ENCODE data around the gene TNFAIP2. TPM values are rescaled to one million over a fixed set of nuclear protein-coding genes. Genes with fewer than 3 reads are reported as not detected.
A peak's percentile ranks its signal among the peaks of the same experiment; 100 is the strongest.

The TNFAIP2 gene
- total RNA-seq, 4 donors from 2014 or later = 25.1 to 76.3 (median 52.7) TPM

- peak; percentile 78 for DNase-seq
- peak overlapping the region in 2 of 4 donors; percentile 2 to 27 for H3K4me3 ChIP-seq
- TF ChIP-seq POLR2AphosphoS5 (IDR thresholded peaks at IDR 0.05) (peak in 1 of 3 donors; percentile 12), CTCF (IDR thresholded peaks at IDR 0.05) (peak; percentile 97 to 99 (median 98)), EP300 (IDR thresholded peaks at IDR 0.05; ENCODE audit: low read depth) (no peak), POLR2A (IDR thresholded peaks at IDR 0.05) (peak; percentile 31)
- H3K9me3 ChIP-seq = no peaks in the 10 kb centered on the region
- peak overlapping the region in 1 of 4 donors; percentile 41 for H3K27ac ChIP-seq
- 6 to 8% methylated on average over 6 to 46 of the region's 59 CpGs for WGBS, 2 donors (ENCODE audit: low coverage in 1 of 2)
- peaks cover 32% of the 10 kb centered on the region for H3K27me3 ChIP-seq
- intact Hi-C loops (cut with DNase I; ENCODE audit: low total_unique reads) = loop anchor here (2.0 kb wide), 1 partner anchor 188 kb away; no protein-coding TSS in a partner anchor
- in situ Hi-C loops (cut with MboI; ENCODE audit: low pct_ligation_motif_present in 1 of 4, low pct_unique_long_range_greater_than_20kb in 1 of 4, low sequenced_read_pairs in 3 of 4) = loop anchor here in 3 of 4 donors (10.0 kb wide), 2 partner anchors 180 to 190 kb away; no protein-coding TSS in a partner anchor
- H3K36me3 ChIP-seq = no peaks in the 10 kb centered on the region
- peaks cover 12 to 39% (median 26%) of the 10 kb centered on the region in 4 donors for H3K4me1 ChIP-seq
These were observed 18.4 kb upstream of the TNFAIP2 start for GRCh38 chr14:103104654-103105452.

GRCh38 chr14:103105580-103106150 lies 17.6 kb upstream of the TNFAIP2 start:
- no peaks in the 10 kb centered on the region for H3K36me3 ChIP-seq
- peak; percentile 66 for DNase-seq
- 34% methylated on average over 8 of the region's 9 CpGs; no CpG with 5 or more reads in 1 of the 2 donors for WGBS, 2 donors (ENCODE audit: low coverage in 1 of 2)
- intact Hi-C loops (cut with DNase I; ENCODE audit: low total_unique reads) = loop anchor here (2.0 kb wide), 1 partner anchor 187 kb away; no protein-coding TSS in a partner anchor
- H3K9me3 ChIP-seq = no peaks in the 10 kb centered on the region
- peaks cover 15 to 47% (median 30%) of the 10 kb centered on the region in 4 donors for H3K4me1 ChIP-seq
- H3K4me3 ChIP-seq = no peak overlapping the region
- H3K27me3 ChIP-seq = peaks cover 32% of the 10 kb centered on the region
- in situ Hi-C loops (cut with MboI; ENCODE audit: low pct_ligation_motif_present in 1 of 4, low pct_unique_long_range_greater_than_20kb in 1 of 4, low sequenced_read_pairs in 3 of 4) = loop anchor here in 3 of 4 donors (10.0 kb wide), 2 partner anchors 179 to 189 kb away; no protein-coding TSS in a partner anchor
- H3K27ac ChIP-seq = peak overlapping the region in 1 of 4 donors; percentile 41
- TF ChIP-seq POLR2A (IDR thresholded peaks at IDR 0.05) (no peak), EP300 (IDR thresholded peaks at IDR 0.05; ENCODE audit: low read depth) (no peak), CTCF (IDR thresholded peaks at IDR 0.05) (peak in 2 of 5 experiments; percentile 9 to 10), POLR2AphosphoS5 (IDR thresholded peaks at IDR 0.05) (no peak)

DNA sequence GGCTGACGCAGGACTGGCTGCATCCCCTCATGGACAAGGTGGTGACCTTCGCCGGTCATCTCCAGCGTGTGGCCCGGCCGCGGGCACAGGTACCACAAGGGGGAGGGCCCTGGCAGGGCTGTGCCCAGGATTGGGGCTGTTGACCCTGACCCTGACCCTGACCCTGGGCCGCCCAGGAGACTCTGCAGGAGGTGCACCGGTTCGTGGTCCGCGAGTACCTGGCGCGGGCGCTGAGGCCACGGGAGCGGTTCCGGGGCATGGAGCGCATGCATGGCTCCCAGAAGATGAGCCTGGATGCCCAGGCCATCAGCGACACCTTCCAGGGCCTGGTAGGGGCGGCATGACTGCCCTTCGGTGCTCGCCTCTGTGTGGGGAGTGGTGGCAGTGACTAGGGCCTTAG lies 15.8 kb upstream of the TNFAIP2 start:
- Histone ChIP-seq H3K9me3 (no peaks in the 10 kb centered on the region), H3K4me1 (peaks cover 15 to 63% (median 43%) of the 10 kb centered on the region in 4 donors), H3K27ac (no peak overlapping the region), H3K27me3 (peaks cover 23% of the 10 kb centered on the region), H3K36me3 (no peaks in the 10 kb centered on the region), H3K4me3 (no peak overlapping the region)
- intact Hi-C loops (cut with DNase I; ENCODE audit: low total_unique reads) (no loop called here), in situ Hi-C loops (cut with MboI; ENCODE audit: low pct_ligation_motif_present in 1 of 4, low pct_unique_long_range_greater_than_20kb in 1 of 4, low sequenced_read_pairs in 3 of 4) (loop anchor here in 3 of 4 donors (10.0 kb wide), 2 partner anchors 177 to 187 kb away; no protein-coding TSS in a partner anchor)
- WGBS, 2 donors (ENCODE audit: low coverage in 1 of 2) = 96% methylated on average over 23 of the region's 23 CpGs; no CpG with 5 or more reads in 1 of the 2 donors
- no peak for DNase-seq
- no peak for TF ChIP-seq EP300 (IDR thresholded peaks at IDR 0.05; ENCODE audit: low read depth)
- TF ChIP-seq POLR2AphosphoS5 (IDR thresholded peaks at IDR 0.05) = no peak
- no peak for TF ChIP-seq POLR2A (IDR thresholded peaks at IDR 0.05)
- no peak for TF ChIP-seq CTCF (IDR thresholded peaks at IDR 0.05)

All from transverse colon (tissue), 4 donors.